ENCODE measurements around the gene CNTRL.

CNTRL gene

GRCh38 chr9:121206516-121207370, 132.0 kb downstream of the CNTRL start:
- Histone ChIP-seq H3K4me1 (ENCODE audit: insufficient read depth, low read length) (peaks cover 9% of the 10 kb centered on the region), H3K36me3 (ENCODE audit: insufficient read depth, low read length) (no peaks in the 10 kb centered on the region), H3K4me3 (ENCODE audit: low read length) (no peak overlapping the region), H3K9me3 (ENCODE audit: low read length) (no peaks in the 10 kb centered on the region), H2AFZ (ENCODE audit: low read depth, low read length) (no peak overlapping the region), H3K27me3 (ENCODE audit: insufficient read depth, low read length) (no peaks in the 10 kb centered on the region)

- Histone ChIP-seq H3K9me3 (ENCODE audit: low read length) (no peaks in the 10 kb centered on the region), H3K4me1 (ENCODE audit: insufficient read depth, low read length) (peaks cover 4% of the 10 kb centered on the region), H3K4me3 (ENCODE audit: low read length) (no peak overlapping the region), H3K27me3 (ENCODE audit: insufficient read depth, low read length) (no peaks in the 10 kb centered on the region), H2AFZ (ENCODE audit: low read depth, low read length) (no peak overlapping the region), H3K36me3 (ENCODE audit: insufficient read depth, low read length) (no peaks in the 10 kb centered on the region)
Observed at GRCh38 chr9:121207371-121207940, 132.7 kb downstream of the CNTRL start.

GRCh38 chr9:121210536-121210935, 135.8 kb downstream of the CNTRL start:
- no peaks in the 10 kb centered on the region for H3K27me3 ChIP-seq (ENCODE audit: insufficient read depth, low read length)
- H2AFZ ChIP-seq (ENCODE audit: low read depth, low read length), result no peak overlapping the region
- no peaks in the 10 kb centered on the region for H3K9me3 ChIP-seq (ENCODE audit: low read length)
- no peaks in the 10 kb centered on the region for H3K36me3 ChIP-seq (ENCODE audit: insufficient read depth, low read length)
- peaks cover 4% of the 10 kb centered on the region for H3K4me1 ChIP-seq (ENCODE audit: insufficient read depth, low read length)
- no peak overlapping the region for H3K4me3 ChIP-seq (ENCODE audit: low read length)

GRCh38 chr9:121213136-121213806, 138.5 kb downstream of the CNTRL start:
- peak overlapping the region; percentile 30 for H2AFZ ChIP-seq (ENCODE audit: low read depth, low read length)
- no peaks in the 10 kb centered on the region for H3K9me3 ChIP-seq (ENCODE audit: low read length)
- no peaks in the 10 kb centered on the region for H3K4me1 ChIP-seq (ENCODE audit: insufficient read depth, low read length)
- no peak overlapping the region for H3K4me3 ChIP-seq (ENCODE audit: low read length)
- H3K36me3 ChIP-seq (ENCODE audit: insufficient read depth, low read length), result no peaks in the 10 kb centered on the region
- H3K27me3 ChIP-seq (ENCODE audit: insufficient read depth, low read length), result no peaks in the 10 kb centered on the region

GRCh38 chr9:121214005-121214404, 139.2 kb downstream of the CNTRL start:
- H3K36me3 ChIP-seq (ENCODE audit: insufficient read depth, low read length), result no peaks in the 10 kb centered on the region
- H3K9me3 ChIP-seq (ENCODE audit: low read length), result no peaks in the 10 kb centered on the region
- no peaks in the 10 kb centered on the region for H3K27me3 ChIP-seq (ENCODE audit: insufficient read depth, low read length)
- H3K4me3 ChIP-seq (ENCODE audit: low read length), result no peak overlapping the region
- no peak overlapping the region for H2AFZ ChIP-seq (ENCODE audit: low read depth, low read length)
- H3K4me1 ChIP-seq (ENCODE audit: insufficient read depth, low read length), result no peaks in the 10 kb centered on the region

- Histone ChIP-seq H3K4me1 (ENCODE audit: insufficient read depth, low read length) (peaks cover 5% of the 10 kb centered on the region), H3K4me3 (ENCODE audit: low read length) (no peak overlapping the region), H2AFZ (ENCODE audit: low read depth, low read length) (no peak overlapping the region), H3K36me3 (ENCODE audit: insufficient read depth, low read length) (no peaks in the 10 kb centered on the region), H3K9me3 (ENCODE audit: low read length) (no peaks in the 10 kb centered on the region), H3K27me3 (ENCODE audit: insufficient read depth, low read length) (no peaks in the 10 kb centered on the region)
Observed at GRCh38 chr9:121216271-121216805, 141.6 kb downstream of the CNTRL start.

- H3K4me3 ChIP-seq (ENCODE audit: low read length), result no peak overlapping the region
Observed at GRCh38 chr9:121217609-121218292, 143.0 kb downstream of the CNTRL start.

GRCh38 chr9:121218357-121219027, 143.7 kb downstream of the CNTRL start:
- H3K9me3 ChIP-seq (ENCODE audit: low read length), result no peaks in the 10 kb centered on the region
- H3K4me1 ChIP-seq (ENCODE audit: insufficient read depth, low read length), result peaks cover 5% of the 10 kb centered on the region
- H3K36me3 ChIP-seq (ENCODE audit: insufficient read depth, low read length), result no peaks in the 10 kb centered on the region
- no peak overlapping the region for H3K4me3 ChIP-seq (ENCODE audit: low read length)
- no peaks in the 10 kb centered on the region for H3K27me3 ChIP-seq (ENCODE audit: insufficient read depth, low read length)
- no peak overlapping the region for H2AFZ ChIP-seq (ENCODE audit: low read depth, low read length)

More at GRCh38 chr9:121217609-121218292, 143.0 kb downstream of the CNTRL start:
- H3K4me1 ChIP-seq (ENCODE audit: insufficient read depth, low read length), result peaks cover 5% of the 10 kb centered on the region
- no peak overlapping the region for H2AFZ ChIP-seq (ENCODE audit: low read depth, low read length)
- H3K36me3 ChIP-seq (ENCODE audit: insufficient read depth, low read length), result no peaks in the 10 kb centered on the region
- no peaks in the 10 kb centered on the region for H3K27me3 ChIP-seq (ENCODE audit: insufficient read depth, low read length)
- no peaks in the 10 kb centered on the region for H3K9me3 ChIP-seq (ENCODE audit: low read length)

- Histone ChIP-seq H3K36me3 (ENCODE audit: insufficient read depth, low read length) (no peaks in the 10 kb centered on the region), H2AFZ (ENCODE audit: low read depth, low read length) (no peak overlapping the region), H3K4me1 (ENCODE audit: insufficient read depth, low read length) (peaks cover 5% of the 10 kb centered on the region), H3K9me3 (ENCODE audit: low read length) (no peaks in the 10 kb centered on the region), H3K4me3 (ENCODE audit: low read length) (no peak overlapping the region), H3K27me3 (ENCODE audit: insufficient read depth, low read length) (no peaks in the 10 kb centered on the region)
Observed at GRCh38 chr9:121219530-121219929, 144.8 kb downstream of the CNTRL start.

GRCh38 chr9:121220996-121221663, 146.4 kb downstream of the CNTRL start:
- no peaks in the 10 kb centered on the region for H3K36me3 ChIP-seq (ENCODE audit: insufficient read depth, low read length)
- no peaks in the 10 kb centered on the region for H3K27me3 ChIP-seq (ENCODE audit: insufficient read depth, low read length)
- H2AFZ ChIP-seq (ENCODE audit: low read depth, low read length), result no peak overlapping the region
- H3K9me3 ChIP-seq (ENCODE audit: low read length), result no peaks in the 10 kb centered on the region
- H3K4me1 ChIP-seq (ENCODE audit: insufficient read depth, low read length), result peaks cover 5% of the 10 kb centered on the region
- H3K4me3 ChIP-seq (ENCODE audit: low read length), result no peak overlapping the region

- Histone ChIP-seq H3K4me3 (ENCODE audit: low read length) (no peak overlapping the region), H3K36me3 (ENCODE audit: insufficient read depth, low read length) (no peaks in the 10 kb centered on the region), H3K27me3 (ENCODE audit: insufficient read depth, low read length) (no peaks in the 10 kb centered on the region), H2AFZ (ENCODE audit: low read depth, low read length) (no peak overlapping the region), H3K4me1 (ENCODE audit: insufficient read depth, low read length) (peaks cover 5% of the 10 kb centered on the region), H3K9me3 (ENCODE audit: low read length) (no peaks in the 10 kb centered on the region)
Observed at GRCh38 chr9:121221664-121222055, 146.9 kb downstream of the CNTRL start.
